ENCODE results near the gene MBD3. TPM values are rescaled to one million over a fixed set of nuclear protein-coding genes. Genes with fewer than 3 reads are reported as not detected.

Gene MBD3
- total RNA-seq, 1 donor, result 73.4 TPM

GRCh38 chr19:1577929-1578618 is 14.6 kb downstream of the MBD3 start:
- TF ChIP-seq CTCF (IDR thresholded peaks at IDR 0.05; ENCODE audit: insufficient read depth, low read depth, low read length), result no peak
- no peak overlapping the region for H3K4me3 ChIP-seq (ENCODE audit: low read depth, low read length)
- DNase-seq (ENCODE audit: low read depth), result no peak

- H3K4me3 ChIP-seq (ENCODE audit: low read depth, low read length), result no peak overlapping the region
Measured at GRCh38 chr19:1577090-1577928, 15.4 kb downstream of the MBD3 start.

GRCh38 chr19:1576242-1577089 is 16.2 kb downstream of the MBD3 start:
- no peak overlapping the region for H3K4me3 ChIP-seq (ENCODE audit: low read depth, low read length)
- TF ChIP-seq CTCF (IDR thresholded peaks at IDR 0.05; ENCODE audit: insufficient read depth, low read depth, low read length), result no peak
- no peak for DNase-seq (ENCODE audit: low read depth)

More at GRCh38 chr19:1577090-1577928, 15.4 kb downstream of the MBD3 start:
- TF ChIP-seq CTCF (IDR thresholded peaks at IDR 0.05; ENCODE audit: insufficient read depth, low read depth, low read length), result no peak
- DNase-seq (ENCODE audit: low read depth), result no peak

- no peak overlapping the region for H3K4me3 ChIP-seq (ENCODE audit: low read depth, low read length)
- TF ChIP-seq CTCF (IDR thresholded peaks at IDR 0.05; ENCODE audit: insufficient read depth, low read depth, low read length), result no peak
- no peak for DNase-seq (ENCODE audit: low read depth)
Measured at GRCh38 chr19:1575323-1576241, 17.1 kb downstream of the MBD3 start.

- DNase-seq (ENCODE audit: low read depth), result no peak
- no peak overlapping the region for H3K4me3 ChIP-seq (ENCODE audit: low read depth, low read length)
- no peak for TF ChIP-seq CTCF (IDR thresholded peaks at IDR 0.05; ENCODE audit: insufficient read depth, low read depth, low read length)
Measured at GRCh38 chr19:1574354-1575136, 18.1 kb downstream of the MBD3 start.

All from fibroblast of villous mesenchyme (primary cell).